ENCODE results near the gene DCC. TPM values are rescaled to one million over a fixed set of nuclear protein-coding genes. Genes with fewer than 3 reads are reported as not detected.

The DCC gene
- polyA plus RNA-seq, 1 of the 3 experiments (the other 2 are of a cell fraction): 0.20 TPM

GRCh38 chr18:52403291-52404021 lies 63.5 kb downstream of the DCC start (continued):
- TF ChIP-seq RFX5 (IDR thresholded peaks at IDR 0.05; ENCODE audit: low read length): no peak
- no peak for TF ChIP-seq TAF1 (IDR thresholded peaks at IDR 0.05; ENCODE audit: borderline replicate concordance, low read depth, low read length)
- no peak for TF ChIP-seq RAD21 (IDR thresholded peaks at IDR 0.05; ENCODE audit: low read length)
- TF ChIP-seq USF1 (IDR thresholded peaks at IDR 0.05; ENCODE audit: borderline replicate concordance, low read depth): no peak
- no peak for TF ChIP-seq FOXJ3 (CRISPR knock-in tag; IDR thresholded peaks at IDR 0.05)

GRCh38 chr18:52408800-52409302 lies 68.9 kb downstream of the DCC start:
- no peak for DNase-seq
- no peaks in the 10 kb centered on the region for H3K79me2 ChIP-seq (ENCODE audit: insufficient read depth)
- no peaks in the 10 kb centered on the region for H3K27me3 ChIP-seq (ENCODE audit: insufficient read depth)
- no peak overlapping the region for H2AFZ ChIP-seq (ENCODE audit: low read depth)
- ChIA-PET POLR2A (no interaction called here), CTCF (no interaction called here)
- no peaks in the 10 kb centered on the region for H3K9me3 ChIP-seq
- H3K36me3 ChIP-seq (replicated peaks in 1 of 2; ENCODE audit: control insufficient read depth in 1 of 2, insufficient read depth in 2 of 2, low read length in 1 of 2): no peaks in the 10 kb centered on the region
- no peaks in the 10 kb centered on the region for H3F3A ChIP-seq (replicated peaks; ENCODE audit: insufficient read depth)
- no peaks in the 10 kb centered on the region for H4K20me1 ChIP-seq (ENCODE audit: insufficient read depth)
- no peak overlapping the region for H3K4me2 ChIP-seq
- no peaks in the 10 kb centered on the region for H3K9me2 ChIP-seq
- no peak overlapping the region for H3K4me3 ChIP-seq (ENCODE audit: low read depth in 2 of 2, low read length in 1 of 2)
- H3K4me1 ChIP-seq (ENCODE audit: control insufficient read depth in 1 of 2, insufficient read depth in 2 of 2, low read depth in 1 of 2, low read length in 1 of 2): peaks cover 0 to 6% of the 10 kb centered on the region in 2 experiments; a peak in 1 of 4 replicates
- TF ChIP-seq FOXJ3 (CRISPR knock-in tag; IDR thresholded peaks at IDR 0.05) (no peak), EP300 (IDR thresholded peaks at IDR 0.05; ENCODE audit: borderline replicate concordance in 1 of 2, low read depth in 1 of 2, low read length in 1 of 2) (no peak), ELF1 (IDR thresholded peaks at IDR 0.05) (no peak), TCF12 (IDR thresholded peaks at IDR 0.05) (no peak), NFIC (IDR thresholded peaks at IDR 0.05; ENCODE audit: borderline replicate concordance) (no peak)
- no peak overlapping the region for H3K9ac ChIP-seq
- H3K27ac ChIP-seq (ENCODE audit: low read depth in 2 of 2, low read length in 1 of 2): no peak overlapping the region
- 43% methylated on average over 2 of the region's 2 CpGs for WGBS (ENCODE audit: low lambda C conversion rate)

GRCh38 chr18:52409727-52410126 lies 69.7 kb downstream of the DCC start:
- H3K4me3 ChIP-seq (ENCODE audit: low read depth in 2 of 2, low read length in 1 of 2): no peak overlapping the region
- POLR2A ChIA-PET: no interaction called here
- TF ChIP-seq YY1 (IDR thresholded peaks at IDR 0.05; ENCODE audit: low read depth): no peak
- no peak for TF ChIP-seq USF1 (IDR thresholded peaks at IDR 0.05; ENCODE audit: borderline replicate concordance, low read depth)
- TF ChIP-seq EP300 (IDR thresholded peaks at IDR 0.05; ENCODE audit: borderline replicate concordance in 1 of 2, low read depth in 1 of 2, low read length in 1 of 2): no peak
- no peak for TF ChIP-seq FOXJ3 (CRISPR knock-in tag; IDR thresholded peaks at IDR 0.05)
- no peak for TF ChIP-seq ELF1 (IDR thresholded peaks at IDR 0.05)
- no peak for TF ChIP-seq RAD21 (IDR thresholded peaks at IDR 0.05; ENCODE audit: low read length)
- no peak for TF ChIP-seq TCF12 (IDR thresholded peaks at IDR 0.05)
- TF ChIP-seq CHD2 (IDR thresholded peaks at IDR 0.05; ENCODE audit: low read length, partially characterized antibody): no peak
- no peak for TF ChIP-seq JUND (IDR thresholded peaks at IDR 0.05)
- TF ChIP-seq CTCF (IDR thresholded peaks at IDR 0.05): no peak; the same call in 1 of the 2 replicates
- TF ChIP-seq FOXM1 (IDR thresholded peaks at IDR 0.05; ENCODE audit: low read depth): no peak
- no peak overlapping the region for H3K27ac ChIP-seq (ENCODE audit: low read depth in 2 of 2, low read length in 1 of 2)
- no peaks in the 10 kb centered on the region for H3K9me3 ChIP-seq
- no peaks in the 10 kb centered on the region for H3F3A ChIP-seq (replicated peaks; ENCODE audit: insufficient read depth)
- no peaks in the 10 kb centered on the region for H3K79me2 ChIP-seq (ENCODE audit: insufficient read depth)
- CTCF ChIA-PET: no interaction called here
- H4K20me1 ChIP-seq (ENCODE audit: insufficient read depth): no peaks in the 10 kb centered on the region
- DNase-seq: no peak
- no peaks in the 10 kb centered on the region for H3K27me3 ChIP-seq (ENCODE audit: insufficient read depth)
- no peak overlapping the region for H3K4me2 ChIP-seq
- H3K9ac ChIP-seq: no peak overlapping the region
- no peak overlapping the region for H2AFZ ChIP-seq (ENCODE audit: low read depth)
- H3K9me2 ChIP-seq: no peaks in the 10 kb centered on the region
- H3K36me3 ChIP-seq (replicated peaks in 1 of 2; ENCODE audit: control insufficient read depth in 1 of 2, insufficient read depth in 2 of 2, low read length in 1 of 2): no peaks in the 10 kb centered on the region
- peaks cover 0 to 6% of the 10 kb centered on the region in 2 experiments; a peak in 1 of 4 replicates for H3K4me1 ChIP-seq (ENCODE audit: control insufficient read depth in 1 of 2, insufficient read depth in 2 of 2, low read depth in 1 of 2, low read length in 1 of 2)
- WGBS (ENCODE audit: low lambda C conversion rate): 33% methylated on average over 1 of the region's 1 CpG
